ENCODE data around the gene SLC17A6. TPM values are rescaled to one million over a fixed set of nuclear protein-coding genes. Genes with fewer than 3 reads are reported as not detected.

Gene SLC17A6
- total RNA-seq, 2 experiments from 2014 or later: not detected

DNA sequence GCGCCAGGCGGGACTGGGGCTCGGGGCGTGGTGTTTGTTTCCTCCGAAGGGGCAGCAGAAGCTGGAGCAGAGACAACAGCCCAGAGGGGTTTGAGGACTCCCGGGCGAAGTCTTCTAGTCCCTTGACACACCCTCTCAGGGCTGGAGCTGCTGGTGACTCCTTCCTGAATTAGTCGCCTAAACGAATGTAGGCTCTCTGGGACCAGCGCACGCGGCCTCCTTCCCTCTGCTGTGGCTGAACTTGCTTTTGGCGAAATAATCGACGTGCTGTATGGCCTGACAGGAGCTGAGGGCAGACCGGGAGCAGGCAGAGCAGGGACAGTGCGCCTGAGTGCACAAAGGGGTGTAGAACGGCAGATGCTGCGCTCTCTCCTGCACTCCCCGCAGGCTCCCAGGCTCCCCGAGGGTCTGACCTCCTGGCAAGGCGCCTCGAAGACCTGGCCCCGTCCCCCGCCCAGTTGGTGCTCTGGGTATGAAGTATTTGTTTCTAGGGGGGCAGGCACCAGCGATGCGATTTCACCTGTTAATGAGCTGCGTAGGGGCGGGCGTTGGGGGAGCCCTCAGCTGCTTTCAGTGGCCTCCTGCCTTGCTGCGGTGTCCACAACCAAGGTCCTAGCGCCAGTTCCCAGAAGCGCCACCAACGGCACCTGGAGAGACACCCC lies 5.3 kb downstream of the SLC17A6 start:
- CTCF ChIA-PET: no interaction called here
- peaks cover 1% of the 10 kb centered on the region for H3K4me1 Mint-ChIP-seq
- no peak overlapping the region for H3K27ac Mint-ChIP-seq
- H3K27me3 Mint-ChIP-seq: peaks cover 71% of the 10 kb centered on the region
- DNase-seq: no peak
- H3K36me3 Mint-ChIP-seq: peaks cover 3% of the 10 kb centered on the region
- no peak overlapping the region for H3K4me3 Mint-ChIP-seq
- H3K9me3 Mint-ChIP-seq (ENCODE audit: low read depth): no peaks in the 10 kb centered on the region
- no peak for ATAC-seq

DNA sequence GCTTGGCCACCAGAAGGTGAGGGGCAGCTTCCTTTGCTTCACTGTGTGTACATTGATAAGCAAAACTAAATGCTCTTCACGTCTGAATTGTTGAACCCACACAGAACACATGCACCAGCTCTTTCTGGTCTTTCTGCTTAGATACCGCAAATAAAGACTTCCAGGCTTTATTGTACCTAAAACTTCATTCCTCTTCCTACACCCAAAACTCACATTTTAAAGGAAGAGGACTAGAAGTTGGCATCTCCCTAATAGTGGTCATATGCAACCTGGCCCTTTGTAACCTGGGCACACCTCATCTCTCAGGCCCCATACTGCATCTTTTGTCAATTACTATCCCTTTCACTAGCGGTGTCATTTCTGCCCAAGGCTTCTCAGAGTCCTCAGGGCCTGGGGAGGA lies 5.9 kb downstream of the SLC17A6 start:
- no peak overlapping the region for H3K4me3 Mint-ChIP-seq
- peaks cover 67% of the 10 kb centered on the region for H3K27me3 Mint-ChIP-seq
- H3K27ac Mint-ChIP-seq: no peak overlapping the region
- no peak for DNase-seq
- no peak for ATAC-seq
- CTCF ChIA-PET: no interaction called here
- H3K4me1 Mint-ChIP-seq: no peaks in the 10 kb centered on the region
- no peaks in the 10 kb centered on the region for H3K9me3 Mint-ChIP-seq (ENCODE audit: low read depth)
- H3K36me3 Mint-ChIP-seq: peaks cover 3% of the 10 kb centered on the region

DNA sequence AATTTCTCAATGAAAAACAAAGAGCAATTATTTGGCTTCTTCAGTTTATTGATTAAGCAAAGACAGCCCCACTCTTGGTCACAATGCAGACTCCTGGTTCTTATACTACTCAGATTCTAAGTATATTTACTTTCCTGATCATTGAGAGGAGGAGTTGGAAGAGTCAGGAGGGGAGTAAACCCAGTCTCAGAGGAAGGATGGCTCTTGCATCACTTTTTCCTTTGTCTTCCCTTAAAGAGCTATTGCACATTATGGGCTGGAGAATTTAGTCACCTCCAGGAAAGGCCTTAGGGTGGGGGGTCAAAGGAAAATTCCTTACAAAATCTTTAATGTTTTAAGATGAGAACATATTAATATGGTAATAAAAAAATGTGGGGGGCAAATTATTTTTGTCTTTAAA lies 8.1 kb downstream of the SLC17A6 start:
- peaks cover 2% of the 10 kb centered on the region for H3K36me3 Mint-ChIP-seq

DNA sequence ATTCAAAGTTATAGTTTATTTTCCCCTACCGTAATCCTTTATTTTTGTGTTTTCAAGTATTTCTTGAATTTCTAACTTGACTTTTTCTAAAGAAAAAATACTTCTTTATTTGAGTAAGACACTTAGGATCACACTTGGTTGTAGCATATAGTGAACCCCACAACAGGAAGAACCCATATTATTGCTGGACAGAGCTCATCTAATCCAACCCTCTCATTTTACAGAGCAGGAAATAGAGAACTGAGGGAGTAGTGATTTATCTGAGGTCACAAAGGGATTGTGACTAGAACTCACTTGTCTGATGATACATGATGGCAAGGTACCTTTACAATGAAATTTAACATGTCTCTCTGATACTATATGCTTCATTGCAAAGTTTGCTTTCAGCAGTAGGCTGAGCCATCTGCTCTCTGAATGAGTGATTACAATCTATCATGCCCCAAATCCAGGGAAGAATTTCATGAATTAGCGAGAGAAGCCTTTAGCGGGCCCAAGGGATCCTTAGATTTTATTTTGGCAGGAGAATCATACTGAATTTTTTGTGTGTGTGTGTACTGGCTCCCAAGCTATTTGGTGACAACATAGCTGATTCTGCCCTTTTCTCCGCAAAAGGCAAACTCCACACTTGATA lies 9.8 kb downstream of the SLC17A6 start:
- Mint-ChIP-seq H3K27me3 (peaks cover 35% of the 10 kb centered on the region), H3K4me1 (no peaks in the 10 kb centered on the region), H3K4me3 (no peak overlapping the region), H3K27ac (no peak overlapping the region), H3K36me3 (no peaks in the 10 kb centered on the region), H3K9me3 (ENCODE audit: low read depth) (no peaks in the 10 kb centered on the region)
- ATAC-seq (no peak), DNase-seq (no peak)
- CTCF ChIA-PET: no interaction called here

More for the DNA sequence above, 8.1 kb downstream of the SLC17A6 start:
- no peak for DNase-seq
- Mint-ChIP-seq H3K27me3 (peaks cover 52% of the 10 kb centered on the region), H3K4me3 (no peak overlapping the region), H3K27ac (no peak overlapping the region), H3K9me3 (ENCODE audit: low read depth) (no peaks in the 10 kb centered on the region), H3K4me1 (no peaks in the 10 kb centered on the region)
- no peak for ATAC-seq
- CTCF ChIA-PET: no interaction called here

DNA sequence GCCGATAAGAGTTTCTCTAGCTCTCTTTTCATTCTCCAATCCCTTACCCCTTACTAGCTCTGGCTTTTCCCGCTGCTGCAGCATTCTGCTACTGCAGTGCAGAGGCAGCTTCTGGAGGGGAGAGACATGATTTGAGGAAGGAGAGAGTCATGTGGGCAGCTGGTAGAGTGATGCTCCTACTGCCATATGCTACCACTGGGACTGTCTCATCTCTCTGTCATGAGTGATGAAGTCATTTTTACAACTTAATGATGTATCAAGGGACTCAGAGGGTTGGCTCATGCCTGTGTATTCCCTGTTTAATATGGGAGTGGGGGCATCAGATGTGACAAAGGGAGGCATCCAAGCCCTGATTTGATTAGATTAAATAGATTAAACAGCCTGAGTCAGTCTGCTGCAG lies 11.3 kb downstream of the SLC17A6 start:
- Mint-ChIP-seq H3K27me3 (peaks cover 20% of the 10 kb centered on the region), H3K36me3 (no peaks in the 10 kb centered on the region), H3K4me1 (no peaks in the 10 kb centered on the region), H3K9me3 (ENCODE audit: low read depth) (no peaks in the 10 kb centered on the region), H3K27ac (no peak overlapping the region), H3K4me3 (no peak overlapping the region)
- DNase-seq (no peak), ATAC-seq (no peak)
- CTCF ChIA-PET: no interaction called here

DNA sequence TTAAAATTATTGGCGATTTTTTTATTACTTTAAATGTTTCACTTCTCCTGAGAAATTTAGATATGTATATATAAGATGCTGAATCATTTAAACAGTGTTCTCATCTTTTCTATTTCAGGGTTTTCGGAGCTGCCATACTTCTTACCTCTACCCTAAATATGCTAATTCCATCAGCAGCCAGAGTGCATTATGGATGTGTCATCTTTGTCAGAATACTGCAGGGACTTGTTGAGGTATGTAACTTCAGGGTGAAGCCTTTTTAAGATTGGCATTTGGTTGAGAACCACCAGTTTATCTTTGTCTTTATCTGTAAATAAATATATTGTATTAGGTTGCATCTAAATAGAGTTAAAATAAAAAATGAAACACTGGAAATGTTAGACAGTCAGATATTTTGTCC lies 21.1 kb downstream of the SLC17A6 start:
- DNase-seq (no peak), ATAC-seq (no peak)
- H3K27ac Mint-ChIP-seq: no peak overlapping the region
- CTCF ChIA-PET: interaction anchor here (0.8 kb wide), 1 partner anchor 429 kb away, joined by 3 read pairs; no protein-coding TSS in a partner anchor
- H3K4me3 Mint-ChIP-seq: no peak overlapping the region
- H3K36me3 Mint-ChIP-seq: no peaks in the 10 kb centered on the region
- H3K9me3 Mint-ChIP-seq (ENCODE audit: low read depth): no peaks in the 10 kb centered on the region
- no peaks in the 10 kb centered on the region for H3K27me3 Mint-ChIP-seq
- no peaks in the 10 kb centered on the region for H3K4me1 Mint-ChIP-seq

DNA sequence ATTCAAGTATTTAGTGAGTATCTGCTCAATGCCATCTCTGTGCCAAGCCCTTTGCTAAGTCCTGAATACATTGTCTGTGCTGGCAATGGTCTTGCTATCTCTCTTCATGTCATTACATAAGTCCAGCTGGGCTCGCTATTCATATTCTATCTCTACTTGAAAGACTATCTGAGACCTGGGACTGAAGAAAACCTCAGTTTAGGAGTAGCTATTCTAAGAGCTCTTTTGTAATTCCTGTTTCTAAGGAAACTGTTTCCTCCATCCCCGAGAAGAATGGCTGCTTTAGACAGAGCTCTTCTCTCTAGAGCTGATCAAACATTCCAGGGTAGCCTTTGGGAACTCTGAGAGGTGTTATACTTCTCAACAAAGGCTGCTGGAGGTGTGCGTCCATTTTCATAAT lies 33.0 kb downstream of the SLC17A6 start:
- H3K27ac Mint-ChIP-seq: no peak overlapping the region
- CTCF ChIA-PET: no interaction called here
- no peak overlapping the region for H3K4me3 Mint-ChIP-seq
- H3K36me3 Mint-ChIP-seq: no peaks in the 10 kb centered on the region
- ATAC-seq: no peak
- H3K27me3 Mint-ChIP-seq: peaks cover 4% of the 10 kb centered on the region
- no peaks in the 10 kb centered on the region for H3K4me1 Mint-ChIP-seq
- no peak for DNase-seq
- no peaks in the 10 kb centered on the region for H3K9me3 Mint-ChIP-seq (ENCODE audit: low read depth)

DNA sequence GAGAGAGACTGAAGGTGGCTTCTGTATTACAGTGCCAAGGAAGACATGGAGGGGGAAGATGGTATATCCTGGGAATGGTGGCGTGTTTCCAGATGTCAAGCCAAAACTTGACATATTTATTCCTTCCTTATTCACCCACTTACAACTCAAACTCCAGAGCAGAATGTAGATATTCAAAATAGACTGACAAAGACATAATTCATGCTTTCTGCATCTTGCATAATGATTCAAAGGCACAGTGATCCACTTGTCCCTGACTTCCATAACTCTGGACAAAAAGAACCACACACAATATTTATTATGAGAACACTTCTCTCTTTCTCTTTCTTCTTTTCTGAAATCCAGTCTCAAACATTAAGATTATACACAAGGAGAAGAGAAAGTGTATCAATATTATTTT lies 48.9 kb downstream of the SLC17A6 start:
- no peaks in the 10 kb centered on the region for H3K27me3 Mint-ChIP-seq

DNA sequence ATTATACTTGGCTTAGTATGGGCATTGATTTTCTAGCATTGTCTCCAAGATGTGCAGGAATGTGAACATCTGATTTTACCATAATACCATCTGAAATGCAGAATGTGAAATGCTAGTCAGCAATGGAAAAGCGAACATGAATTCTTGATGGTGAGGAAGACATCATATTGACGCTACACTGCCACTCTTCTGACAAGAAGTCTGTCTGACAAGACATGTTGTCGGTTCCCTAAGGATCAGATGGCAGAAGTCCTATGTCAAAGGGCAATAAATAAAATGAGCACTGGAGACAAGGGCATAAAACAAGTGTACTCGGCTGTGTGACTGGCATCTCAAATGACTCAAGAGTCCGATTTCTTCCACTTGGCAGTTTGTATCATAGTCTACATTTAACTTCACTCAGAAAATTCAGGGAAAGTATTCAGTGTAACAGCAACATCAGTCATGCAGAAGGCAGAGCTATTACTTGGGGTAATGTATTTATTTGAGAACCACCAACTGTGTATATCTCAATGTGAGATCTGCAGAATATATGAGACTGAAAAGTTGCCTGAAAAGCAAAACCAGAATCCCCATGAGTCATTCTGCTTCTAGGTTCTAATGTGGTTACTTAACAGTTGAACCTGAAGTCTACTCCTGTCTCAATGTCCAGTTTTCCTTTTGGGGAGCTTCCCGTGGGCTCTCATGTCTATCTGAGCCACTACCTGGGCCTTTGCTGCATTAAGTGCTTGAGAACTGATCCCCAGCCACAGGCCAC lies 51.5 kb downstream of the SLC17A6 start:
- ATAC-seq: no peak
- H3K9me3 Mint-ChIP-seq (ENCODE audit: low read depth): no peaks in the 10 kb centered on the region
- H3K4me1 Mint-ChIP-seq: no peaks in the 10 kb centered on the region
- CTCF ChIA-PET: no interaction called here
- H3K27me3 Mint-ChIP-seq: no peaks in the 10 kb centered on the region
- no peak overlapping the region for H3K4me3 Mint-ChIP-seq
- DNase-seq: no peak
- H3K36me3 Mint-ChIP-seq: no peaks in the 10 kb centered on the region
- no peak overlapping the region for H3K27ac Mint-ChIP-seq

More for the DNA sequence above, 48.9 kb downstream of the SLC17A6 start:
- Mint-ChIP-seq H3K4me1 (no peaks in the 10 kb centered on the region), H3K9me3 (ENCODE audit: low read depth) (no peaks in the 10 kb centered on the region), H3K36me3 (no peaks in the 10 kb centered on the region), H3K27ac (no peak overlapping the region), H3K4me3 (no peak overlapping the region)
- DNase-seq (no peak), ATAC-seq (no peak)
- CTCF ChIA-PET: no interaction called here

DNA sequence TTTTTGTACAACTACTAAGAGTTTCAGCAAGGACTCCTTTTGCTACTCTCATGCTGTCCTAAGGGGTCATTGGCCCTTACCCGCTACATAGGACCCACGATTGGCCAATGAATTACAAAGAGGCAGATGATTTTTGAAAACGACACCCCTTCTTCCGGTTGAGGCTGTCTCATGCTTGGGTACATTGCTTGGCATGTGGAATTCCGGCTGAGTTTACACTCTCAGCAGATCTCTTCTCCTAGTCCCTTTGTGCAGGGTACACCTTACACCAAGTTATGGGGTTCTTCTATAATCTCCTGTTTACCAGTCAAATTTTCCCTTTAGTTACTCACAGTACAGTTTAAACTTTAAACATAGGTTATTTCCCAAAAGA lies 52.1 kb downstream of the SLC17A6 start:
- ATAC-seq: no peak
- no peaks in the 10 kb centered on the region for H3K4me1 Mint-ChIP-seq
- no peak overlapping the region for H3K4me3 Mint-ChIP-seq
- no peaks in the 10 kb centered on the region for H3K27me3 Mint-ChIP-seq
- no peak overlapping the region for H3K27ac Mint-ChIP-seq
- no peaks in the 10 kb centered on the region for H3K9me3 Mint-ChIP-seq (ENCODE audit: low read depth)
- CTCF ChIA-PET: no interaction called here
- no peaks in the 10 kb centered on the region for H3K36me3 Mint-ChIP-seq
- no peak for DNase-seq

DNA sequence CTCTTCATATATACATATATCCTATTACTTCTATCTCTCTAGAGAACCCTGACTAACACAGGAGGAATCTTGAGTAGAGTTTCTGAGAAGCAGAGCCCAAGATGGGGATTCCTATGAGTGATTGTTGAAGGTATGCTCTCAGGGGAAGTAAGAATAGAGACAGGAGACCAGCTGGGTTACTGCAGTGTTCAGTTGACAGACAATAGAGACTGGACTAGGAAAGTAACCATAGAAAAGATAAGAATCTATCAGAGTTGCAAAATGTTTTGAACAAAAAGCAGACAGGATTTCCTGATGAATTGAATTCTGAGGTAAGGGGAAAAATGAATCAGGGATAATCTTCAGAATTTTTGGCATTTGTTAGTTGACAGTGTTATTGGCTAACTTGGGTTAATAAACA lies 54.4 kb downstream of the SLC17A6 start:
- H3K4me1 Mint-ChIP-seq: no peaks in the 10 kb centered on the region
- ATAC-seq (no peak), DNase-seq (no peak)
- H3K36me3 Mint-ChIP-seq: no peaks in the 10 kb centered on the region
- H3K9me3 Mint-ChIP-seq (ENCODE audit: low read depth): no peaks in the 10 kb centered on the region
- CTCF ChIA-PET: no interaction called here
- no peak overlapping the region for H3K4me3 Mint-ChIP-seq
- no peaks in the 10 kb centered on the region for H3K27me3 Mint-ChIP-seq
- H3K27ac Mint-ChIP-seq: no peak overlapping the region

DNA sequence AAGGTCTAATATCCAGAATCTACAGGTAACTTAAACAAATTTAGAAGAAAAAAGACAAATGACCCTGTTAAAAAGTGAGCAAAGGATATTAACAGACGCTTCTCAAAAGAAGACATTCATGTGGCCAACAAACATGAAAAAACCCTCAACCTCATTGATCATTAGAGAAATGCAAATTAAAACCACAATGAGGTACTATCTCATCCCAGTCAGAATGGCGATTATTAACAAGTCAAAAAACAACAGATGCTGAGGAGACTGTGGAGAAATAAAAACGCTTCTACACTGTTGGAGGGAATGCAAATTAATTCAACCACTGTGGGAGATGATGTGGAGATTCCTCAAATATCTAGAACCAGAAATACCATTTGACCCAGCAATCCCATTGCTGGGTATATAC lies 67.2 kb downstream of the SLC17A6 start:
- DNase-seq: no peak
- no peak overlapping the region for H3K27ac Mint-ChIP-seq
- H3K27me3 Mint-ChIP-seq: no peaks in the 10 kb centered on the region
- H3K4me3 Mint-ChIP-seq: no peak overlapping the region
- no peaks in the 10 kb centered on the region for H3K9me3 Mint-ChIP-seq (ENCODE audit: low read depth)
- H3K36me3 Mint-ChIP-seq: no peaks in the 10 kb centered on the region
- no peaks in the 10 kb centered on the region for H3K4me1 Mint-ChIP-seq
- ATAC-seq: no peak
- CTCF ChIA-PET: no interaction called here

DNA sequence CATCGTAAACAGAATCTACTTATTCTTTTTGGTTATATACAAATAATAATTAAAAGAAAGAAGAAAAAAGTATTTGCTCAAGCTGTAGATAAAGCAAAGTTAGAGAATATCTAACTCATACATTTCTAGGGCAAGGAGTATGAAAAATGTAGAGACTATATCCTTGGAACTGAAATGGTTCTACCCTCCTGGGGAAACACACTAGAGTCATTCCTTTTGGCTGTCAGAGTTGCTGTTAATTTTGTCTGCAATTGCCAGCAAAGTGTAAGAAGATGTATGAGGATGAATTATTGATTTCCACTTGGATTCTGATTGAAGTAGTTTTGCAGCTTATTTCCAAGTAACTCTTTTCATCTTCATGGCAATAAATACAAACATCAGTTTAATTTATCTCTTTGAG lies 69.1 kb downstream of the SLC17A6 start:
- Mint-ChIP-seq H3K4me3 (no peak overlapping the region), H3K27ac (no peak overlapping the region), H3K9me3 (ENCODE audit: low read depth) (no peaks in the 10 kb centered on the region), H3K36me3 (no peaks in the 10 kb centered on the region), H3K27me3 (no peaks in the 10 kb centered on the region), H3K4me1 (no peaks in the 10 kb centered on the region)
- DNase-seq: no peak
- CTCF ChIA-PET: no interaction called here
- no peak for ATAC-seq

DNA sequence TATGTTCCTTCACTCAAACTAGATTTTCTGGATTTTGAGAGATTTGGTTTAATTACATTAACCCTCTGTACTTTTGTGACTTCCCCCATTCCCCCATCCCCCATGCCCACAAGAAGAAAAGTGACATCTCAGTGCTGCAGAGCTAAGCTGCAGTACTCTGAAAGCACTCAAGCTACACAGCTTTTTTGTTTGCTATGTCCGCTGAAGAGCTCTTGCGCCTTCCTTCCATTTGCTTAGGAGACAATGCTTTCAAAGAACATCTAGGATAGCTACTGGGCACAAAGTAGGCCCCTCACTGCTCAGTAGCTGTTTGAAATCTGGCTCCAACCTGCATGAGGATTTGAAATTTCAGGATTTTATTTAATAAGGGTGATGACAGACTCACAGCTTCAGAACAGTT lies 69.7 kb downstream of the SLC17A6 start:
- H3K4me3 Mint-ChIP-seq: no peak overlapping the region
- H3K36me3 Mint-ChIP-seq: no peaks in the 10 kb centered on the region
- no peaks in the 10 kb centered on the region for H3K9me3 Mint-ChIP-seq (ENCODE audit: low read depth)
- H3K27ac Mint-ChIP-seq: no peak overlapping the region
- no peak for DNase-seq
- CTCF ChIA-PET: no interaction called here
- no peak for ATAC-seq
- H3K27me3 Mint-ChIP-seq: no peaks in the 10 kb centered on the region
- H3K4me1 Mint-ChIP-seq: no peaks in the 10 kb centered on the region

All from activated CD8-positive, alpha-beta memory T cell treated with anti-CD3 and anti-CD28 coated beads, Interleukin-2, amount 10 ng/mL, durations not matched to agents 7 days and 5 days (primary cell).